Activated CD8-positive, alpha-beta T cell treated with anti-CD3 and anti-CD28 coated beads for 36 hours (primary cell): ENCODE data around the gene ZNF443. TPM values are rescaled to one million over a fixed set of nuclear protein-coding genes. Genes with fewer than 3 reads are reported as not detected.
"Not testable (repeated sequence)": the region's sequence is repeated elsewhere in the genome, so short reads cannot be mapped to it uniquely, and the experiment has no call there.

Experiments
- ATAC-seq: fragments of 200-7000 bp; cut with Tn5 transposase; one replicate; pipeline ENCODE4 v1.10.0; 2021; ENCODE audit warnings: mild to moderate bottlenecking, moderate library complexity
- CTCF ChIA-PET: fragments of 350-600 bp; sonication (Branson Sonifier 250); formaldehyde crosslinking; loops from one replicate; lab custom pipeline; 2021; ENCODE audit warnings: antibody characterized with exemption; lab: Charles Lee
- POLR2A ChIA-PET: fragments of 350-600 bp; sonication (Branson Sonifier 250); formaldehyde crosslinking; loops from one replicate; lab custom pipeline; 2021; ENCODE audit warnings: antibody characterized with exemption; lab: Charles Lee
- DNase-seq: peaks from one replicate; pipeline ENCODE4 v3.0.0-alpha.2; 2020
- H3K27ac Mint-ChIP-seq: one replicate; pipeline ENCODE4 v1.8.0; 2021; ENCODE audit warnings: mild to moderate bottlenecking, mixed read lengths
- H3K27me3 Mint-ChIP-seq: one replicate; pipeline ENCODE4 v1.8.0; 2021; ENCODE audit warnings: mixed read lengths
- H3K36me3 Mint-ChIP-seq: one replicate; pipeline ENCODE4 v1.8.0; 2021; ENCODE audit warnings: low read depth, mixed read lengths
- H3K4me1 Mint-ChIP-seq: one replicate; pipeline ENCODE4 v1.8.0; 2021; ENCODE audit warnings: low read depth, mixed read lengths
- H3K4me3 Mint-ChIP-seq: one replicate; pipeline ENCODE4 v1.8.0; 2021; ENCODE audit warnings: mild to moderate bottlenecking, moderate library complexity, mixed read lengths
- H3K9me3 Mint-ChIP-seq: one replicate; pipeline ENCODE4 v1.8.0; 2021; ENCODE audit warnings: mixed read lengths
- CTCF ChIP-seq: fragments of 200-600 bp; IDR thresholded peaks from one replicate; pipeline ENCODE4 v1.8.0; 2022; ENCODE audit warnings: antibody characterized with exemption, mild to moderate bottlenecking
- intact Hi-C: fragments of 100-400 bp; cut with micrococcal nuclease; formaldehyde crosslinking; loops from one replicate; pipeline ENCODE4 v1.10.0; 2022
- total RNA-seq, 2 experiments: library from RNA; stranded (reverse); gene quantifications; one replicate each; pipeline ENCODE4 v1.2.3, GENCODE V29; 2021

ZNF443 gene
- total RNA-seq, 2 experiments from 2014 or later, result 3.1 to 3.2 TPM

DNA sequence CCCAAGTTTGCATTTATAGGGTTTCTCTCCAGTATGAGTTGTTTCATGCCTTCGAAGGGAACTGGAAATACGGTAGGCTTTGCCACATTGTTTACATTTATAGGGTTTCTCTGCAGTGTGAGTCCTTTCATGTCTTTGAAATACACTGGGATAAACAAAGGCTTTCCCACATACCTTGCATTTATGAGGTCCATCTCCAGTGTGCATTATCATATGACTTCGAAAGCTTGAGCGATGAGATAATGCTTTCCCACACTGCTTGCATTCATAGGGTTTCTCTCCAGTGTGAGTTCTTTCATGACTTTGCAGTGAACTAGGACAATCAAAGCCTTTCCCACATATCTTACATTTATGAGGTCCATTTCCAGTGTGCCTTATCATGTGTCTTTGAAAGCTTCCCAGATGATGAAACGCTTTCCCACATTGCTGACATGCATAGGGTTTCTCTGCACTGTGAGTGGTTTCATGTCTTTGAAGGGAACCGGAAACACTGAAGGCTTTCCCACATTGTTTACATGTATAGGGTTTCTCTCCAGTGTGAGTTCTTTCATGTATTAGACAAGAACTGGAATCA is 10.0 kb downstream of the ZNF443 start:
- H3K4me3 Mint-ChIP-seq, H3K27me3 Mint-ChIP-seq, ATAC-seq, H3K27ac Mint-ChIP-seq, CTCF ChIA-PET, POLR2A ChIA-PET, H3K4me1 Mint-ChIP-seq, intact Hi-C loops, DNase-seq: not testable (repeated sequence)
- Mint-ChIP-seq H3K9me3 (peaks cover 33% of the 10 kb centered on the region), H3K36me3 (peaks cover 65% of the 10 kb centered on the region)

DNA sequence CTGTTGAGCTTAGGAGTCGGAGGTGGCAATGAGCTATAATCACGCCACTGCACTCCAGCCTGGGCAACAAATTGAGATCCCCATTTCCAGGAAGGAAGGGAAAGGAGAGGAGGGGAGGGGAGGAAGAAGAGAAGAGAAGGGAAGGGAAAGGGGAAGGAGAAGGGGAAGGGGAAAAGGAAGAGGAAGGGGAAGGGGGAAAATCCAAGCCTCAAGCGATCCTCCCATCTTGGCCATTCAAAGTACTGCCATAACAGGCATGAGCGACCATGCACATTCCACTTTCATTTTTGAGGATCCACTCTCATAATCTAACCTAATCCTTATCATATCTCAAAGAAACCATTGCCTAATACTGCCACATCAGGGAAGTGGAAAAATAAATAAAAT is 14.9 kb downstream of the ZNF443 start:
- intact Hi-C loops, result no loop called here
- Mint-ChIP-seq H3K36me3 (peaks cover 55% of the 10 kb centered on the region), H3K4me1 (no peaks in the 10 kb centered on the region), H3K27ac (no peak overlapping the region), H3K27me3 (no peaks in the 10 kb centered on the region), H3K4me3 (no peak overlapping the region), H3K9me3 (peaks cover 34% of the 10 kb centered on the region)
- ATAC-seq, result no peak
- POLR2A ChIA-PET, result no interaction called here
- no peak for DNase-seq
- CTCF ChIA-PET, result no interaction called here
- no peak for TF ChIP-seq CTCF

- no peaks in the 10 kb centered on the region for H3K4me1 Mint-ChIP-seq
- peaks cover 50% of the 10 kb centered on the region for H3K36me3 Mint-ChIP-seq
- no peaks in the 10 kb centered on the region for H3K27me3 Mint-ChIP-seq
- ATAC-seq (no peak), DNase-seq (no peak)
- TF ChIP-seq CTCF, result no peak
- H3K9me3 Mint-ChIP-seq, result peaks cover 28% of the 10 kb centered on the region
- H3K27ac Mint-ChIP-seq, result no peak overlapping the region
- CTCF ChIA-PET, result no interaction called here
- intact Hi-C loops, result no loop called here
- POLR2A ChIA-PET, result no interaction called here
- H3K4me3 Mint-ChIP-seq, result no peak overlapping the region
Measured at GRCh38 chr19:12425236-12425887, 15.5 kb downstream of the ZNF443 start.

DNA sequence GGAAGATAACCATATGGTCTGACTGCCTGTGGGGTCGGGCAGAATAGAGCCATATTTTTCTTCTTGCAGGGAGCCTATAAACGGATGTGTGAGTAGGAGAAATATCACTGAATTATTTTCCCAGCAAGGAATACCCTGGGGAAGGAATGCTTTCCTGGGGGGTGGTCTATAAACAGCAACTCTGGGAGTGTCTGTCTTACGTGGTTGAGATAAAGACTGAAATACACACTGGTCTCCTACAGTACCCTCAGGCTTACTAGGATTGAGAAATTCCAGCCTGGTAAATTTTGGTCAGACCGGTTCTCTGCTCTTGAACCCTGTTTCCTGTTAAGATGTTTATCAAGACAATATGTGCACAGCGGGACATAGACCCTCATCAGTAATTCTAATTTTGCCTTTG is 23.5 kb downstream of the ZNF443 start:
- H3K4me3 Mint-ChIP-seq, POLR2A ChIA-PET, DNase-seq, ATAC-seq, intact Hi-C loops, H3K27ac Mint-ChIP-seq, H3K27me3 Mint-ChIP-seq, H3K4me1 Mint-ChIP-seq: not testable (repeated sequence)
- CTCF ChIA-PET, result interaction anchor here (1.7 kb wide), 1 partner anchor 52 kb away, joined by 3 read pairs; the partner anchor contains the start of gene ZNF442
- H3K9me3 Mint-ChIP-seq, result peaks cover 13% of the 10 kb centered on the region
- peaks cover 18% of the 10 kb centered on the region for H3K36me3 Mint-ChIP-seq

DNA sequence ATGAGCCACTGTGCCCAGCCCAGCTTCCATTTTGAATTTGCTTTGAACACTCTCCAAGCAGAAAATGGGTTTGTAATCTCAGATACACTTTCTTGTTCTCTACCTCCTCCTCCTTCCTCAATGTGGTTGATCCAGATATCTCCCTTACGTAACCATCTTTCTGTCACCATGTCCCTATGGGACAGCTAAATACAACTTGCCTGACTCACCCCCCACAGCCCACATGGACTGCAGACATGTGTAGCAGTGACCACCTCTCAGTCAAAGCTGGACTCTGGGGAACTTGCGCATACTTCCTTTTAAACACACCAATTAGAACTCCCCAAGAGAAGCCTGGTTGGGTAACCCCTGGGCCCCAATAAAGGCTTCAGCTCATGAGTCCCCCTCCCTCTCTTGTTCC is 28.9 kb downstream of the ZNF443 start:
- Mint-ChIP-seq H3K4me1 (no peaks in the 10 kb centered on the region), H3K4me3 (no peak overlapping the region), H3K27ac (no peak overlapping the region), H3K9me3 (peaks cover 5% of the 10 kb centered on the region), H3K27me3 (no peaks in the 10 kb centered on the region), H3K36me3 (peaks cover 3% of the 10 kb centered on the region)
- ChIA-PET CTCF (no interaction called here), POLR2A (no interaction called here)
- intact Hi-C loops, result no loop called here
- ATAC-seq (no peak), DNase-seq (no peak)
- TF ChIP-seq CTCF, result no peak
